GM19099 (cell line): ENCODE measurements around the gene AKR7A3.

Experiments
- POLR2A ChIP-seq: IDR thresholded peaks from 3 replicates; pipeline ENCODE4 v1.6.1; 2011; ENCODE audit warnings: low read depth; ENCODE audit not compliant: insufficient read length; ENCODE audit errors: extremely low read depth

The AKR7A3 gene

GRCh38 chr1:19250629-19251304, 37.8 kb downstream of the AKR7A3 start:
- TF ChIP-seq POLR2A, result no peak

GRCh38 chr1:19240673-19241538, 47.7 kb downstream of the AKR7A3 start:
- no peak for TF ChIP-seq POLR2A

- no peak for TF ChIP-seq POLR2A
Measured at GRCh38 chr1:19239876-19240275, 48.7 kb downstream of the AKR7A3 start.

GRCh38 chr1:19234224-19234623, 54.3 kb downstream of the AKR7A3 start:
- TF ChIP-seq POLR2A, result no peak
